Fibroblast of peridontal ligament (primary cell): Measurements from ENCODE around the gene ATG13.
A peak's percentile ranks its signal among the peaks of the same experiment; 100 is the strongest.
"Not testable (repeated sequence)": the region's sequence is repeated elsewhere in the genome, so short reads cannot be mapped to it uniquely, and the experiment has no call there.

Experiments used
- DNase-seq: peaks from one replicate; pipeline ENCODE4 v3.0.0-alpha.2; 2010; ENCODE audit errors: extremely low read depth

ATG13 gene

DNA sequence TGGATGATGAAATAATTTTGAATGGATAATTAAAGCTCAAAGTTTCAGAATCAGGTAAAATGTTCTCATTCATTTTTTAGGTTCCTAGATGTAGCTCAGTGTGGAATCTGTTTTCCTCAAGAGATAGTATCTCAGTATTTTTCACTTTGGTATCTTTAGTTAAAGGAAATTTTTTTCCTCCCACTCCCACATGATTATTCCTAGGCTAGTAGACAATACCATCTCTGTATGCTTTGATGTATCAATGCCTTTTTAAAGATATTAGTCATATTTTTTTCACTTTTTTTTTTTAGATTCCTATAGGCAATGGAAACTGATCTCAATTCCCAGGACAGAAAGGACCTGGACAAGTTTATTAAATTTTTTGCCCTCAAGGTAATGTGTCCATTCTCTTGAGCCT, 26.6 kb downstream of the ATG13 start:
- no peak for DNase-seq

DNA sequence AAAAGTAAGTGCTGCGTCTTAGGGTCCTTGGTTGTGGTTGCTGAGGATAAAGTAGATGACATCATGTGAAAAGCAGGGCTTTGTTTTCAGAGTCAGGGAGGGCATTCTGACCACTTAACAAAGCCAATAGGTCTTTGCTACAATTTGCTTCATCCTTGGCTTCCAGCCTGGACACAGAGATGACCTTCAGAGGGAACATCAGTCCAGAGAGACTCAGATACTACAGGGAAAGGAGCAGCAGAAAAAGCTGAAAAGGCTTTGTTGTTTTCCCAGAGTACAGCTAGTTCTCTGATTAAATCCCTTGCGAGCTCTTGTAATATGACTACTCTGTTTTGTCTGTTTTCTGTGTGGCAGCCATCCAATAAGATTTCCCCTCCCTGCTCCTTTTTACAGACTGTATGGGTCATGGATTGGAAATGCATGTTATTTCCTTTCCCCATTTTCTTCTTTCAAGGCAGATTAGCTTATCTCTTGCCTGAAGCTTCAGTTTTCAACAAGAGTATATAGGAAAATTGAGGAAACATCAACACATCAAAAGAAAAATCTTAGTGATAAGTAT, 31.9 kb downstream of the ATG13 start:
- peak; percentile 98 for DNase-seq

DNA sequence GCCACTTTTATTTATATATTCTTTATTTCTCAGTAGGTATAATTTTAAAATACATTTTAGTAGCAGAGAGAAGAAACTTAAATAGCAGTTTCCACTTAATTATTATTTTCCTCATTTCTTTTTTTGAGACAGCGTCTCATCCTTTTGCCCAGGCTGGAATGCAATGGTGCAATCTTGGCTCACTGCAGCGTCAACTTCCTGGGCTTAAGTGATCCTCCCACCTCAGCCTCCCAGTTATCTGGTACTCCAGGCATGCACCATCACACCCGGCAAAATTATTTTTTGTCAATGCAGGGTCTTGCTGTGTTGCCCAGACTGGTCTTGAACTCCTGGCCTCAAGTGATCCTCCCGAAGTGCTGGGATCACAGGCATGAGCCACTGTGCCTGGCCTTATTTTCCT, 38.3 kb downstream of the ATG13 start:
- no peak for DNase-seq

DNA sequence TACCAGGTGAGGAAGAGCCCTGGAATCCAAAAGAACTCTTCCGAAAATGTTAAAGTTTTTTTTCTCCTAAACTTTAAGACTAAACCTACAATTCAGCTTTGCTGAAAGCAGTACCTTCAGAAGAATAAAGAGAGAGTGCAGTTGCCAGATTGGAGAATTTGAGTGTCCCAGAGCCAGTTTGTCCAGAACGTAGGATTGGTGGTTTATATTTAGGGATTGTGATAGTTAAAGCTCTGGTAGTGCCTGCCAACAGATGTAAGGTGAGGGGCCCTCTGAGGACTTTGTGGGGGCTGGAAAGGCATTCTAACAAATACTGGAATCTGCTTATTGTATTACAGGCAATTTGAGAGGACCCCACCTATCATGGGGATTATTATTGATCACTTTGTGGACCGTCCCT, 39.8 kb downstream of the ATG13 start:
- DNase-seq = no peak

DNA sequence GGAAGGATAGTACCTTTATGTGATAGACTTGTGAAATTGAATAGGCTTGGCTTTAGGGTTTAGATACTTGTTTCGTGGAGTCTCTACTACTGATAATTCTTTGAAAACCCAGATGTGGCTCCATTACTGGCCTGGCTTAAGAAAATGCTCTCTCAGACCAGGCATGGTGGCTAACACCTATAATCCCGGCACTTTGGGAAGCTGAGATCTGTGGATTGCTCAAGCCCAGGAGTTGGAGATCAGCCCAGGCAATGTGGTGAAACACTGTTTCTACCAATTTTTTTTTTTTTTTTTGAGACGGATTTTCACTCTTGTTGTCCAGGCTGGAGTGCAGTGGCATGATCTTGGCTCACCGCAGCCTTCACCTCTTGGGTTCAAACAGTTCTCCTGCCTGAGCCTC, 40.9 kb downstream of the ATG13 start:
- peak; percentile 92 for DNase-seq

DNA sequence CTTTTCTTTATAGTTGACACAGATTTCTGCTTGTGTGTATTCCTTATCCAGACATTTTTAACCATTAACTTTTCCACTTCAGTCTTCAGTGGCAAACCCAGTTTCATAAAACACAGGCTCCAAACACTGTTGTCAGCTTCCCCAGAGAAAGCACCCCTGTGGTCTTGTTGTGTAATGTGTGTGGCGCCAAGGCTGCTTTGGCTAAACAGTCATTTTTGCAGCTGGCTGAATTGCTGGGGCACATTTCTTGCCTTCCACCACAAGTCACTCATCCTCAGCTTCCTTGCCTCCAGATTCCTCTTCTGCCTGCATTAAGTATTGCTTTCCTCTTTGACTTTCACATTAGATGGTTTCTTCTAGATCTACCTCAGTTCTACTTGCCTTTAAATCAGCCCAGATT, 42.6 kb downstream of the ATG13 start:
- DNase-seq = peak; percentile 89

DNA sequence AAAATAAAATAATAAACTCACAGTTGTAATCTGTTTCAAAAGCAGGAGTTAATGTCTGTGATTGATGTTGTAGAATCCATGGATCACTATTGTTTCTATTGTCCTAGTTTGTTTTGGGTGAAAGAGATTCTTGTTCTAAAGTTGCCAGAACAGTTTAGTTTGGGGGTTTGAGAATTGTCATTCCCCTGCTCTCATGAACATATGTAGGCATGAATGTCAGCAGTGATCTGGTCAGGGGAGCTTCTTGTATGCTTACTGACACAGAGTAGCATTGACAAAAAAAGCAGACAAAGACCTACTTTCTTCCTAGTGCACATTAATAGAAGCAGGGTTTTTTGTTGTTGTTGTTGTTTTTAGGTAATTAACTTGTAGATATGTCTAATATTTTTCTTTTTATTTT, 44.5 kb downstream of the ATG13 start:
- DNase-seq = no peak

DNA sequence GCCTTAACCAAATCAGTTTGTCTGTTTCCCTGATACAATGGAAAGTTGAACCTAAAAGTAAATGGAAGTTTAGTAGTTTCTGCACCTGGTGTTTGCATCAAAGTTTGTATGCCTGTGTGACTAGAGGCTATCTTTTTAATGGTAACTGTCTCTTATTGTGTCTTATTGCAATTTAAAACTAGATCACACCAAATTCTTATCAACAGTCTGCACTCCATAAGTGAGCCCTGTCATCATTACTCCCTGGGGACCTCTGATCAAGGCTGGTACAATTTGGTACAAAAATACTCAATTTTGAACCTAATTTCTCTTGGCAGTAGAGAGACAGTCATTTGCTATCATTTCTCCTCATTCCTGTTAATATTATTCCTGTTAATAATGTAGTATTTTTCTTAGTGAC, 45.0 kb downstream of the ATG13 start:
- DNase-seq = no peak

DNA sequence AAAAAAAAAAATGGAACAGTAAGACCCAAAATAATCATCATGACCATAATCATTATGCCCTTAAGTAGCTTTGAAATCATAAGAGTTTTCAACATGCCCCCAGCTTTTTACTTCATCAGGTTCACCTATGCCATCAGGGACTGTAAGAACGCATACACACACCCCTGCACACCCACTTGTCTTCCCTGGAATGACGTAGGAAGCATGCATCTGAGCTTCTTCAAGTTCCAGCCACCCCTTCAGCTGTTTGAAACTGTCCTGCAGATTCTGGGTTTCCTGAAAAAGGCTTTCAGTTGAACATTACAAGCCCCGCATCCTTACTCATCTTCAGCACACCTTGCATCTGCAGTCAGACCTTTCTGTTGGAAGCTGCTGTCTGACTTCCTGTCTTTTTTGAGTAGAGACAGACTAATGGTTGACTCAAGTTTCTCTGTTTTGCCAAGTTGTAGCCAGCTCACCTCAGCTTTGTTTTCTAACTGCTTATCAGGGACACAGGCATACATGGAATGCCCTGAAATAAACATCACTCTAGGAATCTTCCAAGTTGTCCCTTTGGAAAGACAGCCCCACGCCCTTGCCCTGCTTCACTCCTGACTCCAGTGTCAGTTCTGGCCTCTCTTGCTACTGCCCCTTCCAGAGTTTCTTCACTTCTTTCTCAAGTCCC, 46.1 kb downstream of the ATG13 start:
- no peak for DNase-seq

DNA sequence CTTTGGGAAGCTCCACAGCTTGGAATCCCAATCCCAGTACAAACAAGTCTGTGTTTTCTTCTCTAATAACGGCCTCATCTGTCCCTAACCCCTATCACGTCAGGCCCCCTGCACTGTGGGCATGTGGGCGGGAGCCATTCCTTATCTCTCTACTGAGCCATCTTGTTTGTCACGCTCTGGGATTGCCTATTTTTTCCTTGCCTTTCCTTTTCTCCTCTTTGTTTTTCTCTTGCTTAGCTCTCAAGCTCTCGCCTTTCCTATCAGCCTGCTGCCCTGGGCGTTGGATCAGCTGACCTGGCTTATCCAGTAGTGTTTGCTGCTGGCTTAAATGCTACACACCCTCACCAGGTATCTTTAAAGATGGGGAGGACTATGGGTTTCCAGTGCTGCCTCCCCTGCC, 47.3 kb downstream of the ATG13 start:
- DNase-seq = no peak

DNA sequence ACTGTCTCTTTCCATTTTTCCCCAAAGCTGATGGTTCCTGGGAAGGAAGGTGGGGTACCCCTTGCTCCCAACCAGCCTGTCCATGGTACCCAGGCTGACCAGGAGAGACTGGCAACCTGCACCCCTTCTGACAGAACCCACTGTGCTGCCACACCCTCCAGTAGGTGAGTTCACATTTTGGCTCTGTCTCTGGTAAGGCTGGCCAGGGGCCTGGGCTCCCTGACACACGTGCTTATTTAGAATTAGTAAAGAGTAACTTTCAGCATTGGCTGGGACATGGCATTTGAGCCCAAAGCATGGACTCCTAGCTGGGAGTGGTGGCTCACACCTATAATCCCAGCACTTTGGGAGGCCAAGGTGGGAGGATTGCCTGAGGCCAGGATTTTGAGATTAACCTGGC, 48.0 kb downstream of the ATG13 start:
- DNase-seq = no peak

DNA sequence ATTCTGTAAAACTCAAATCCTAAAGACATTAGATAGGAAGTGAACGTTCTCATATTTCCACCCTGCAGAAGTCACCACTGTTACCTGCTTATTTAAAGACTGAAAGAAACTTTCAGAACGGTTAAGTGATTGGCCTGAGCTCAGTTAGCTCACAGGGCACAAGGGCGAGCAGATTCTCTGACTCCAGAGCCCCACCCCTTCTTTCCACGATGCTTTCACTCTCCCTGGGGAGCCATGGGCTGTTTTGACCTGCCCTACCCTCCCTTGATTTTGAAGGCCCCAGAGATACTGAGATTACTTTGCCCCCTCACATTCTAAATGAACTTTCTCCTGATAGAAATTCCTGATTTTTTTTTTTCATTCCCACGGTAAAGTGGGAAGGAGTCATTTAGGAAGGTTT, 49.2 kb downstream of the ATG13 start:
- DNase-seq = peak; percentile 41

DNA sequence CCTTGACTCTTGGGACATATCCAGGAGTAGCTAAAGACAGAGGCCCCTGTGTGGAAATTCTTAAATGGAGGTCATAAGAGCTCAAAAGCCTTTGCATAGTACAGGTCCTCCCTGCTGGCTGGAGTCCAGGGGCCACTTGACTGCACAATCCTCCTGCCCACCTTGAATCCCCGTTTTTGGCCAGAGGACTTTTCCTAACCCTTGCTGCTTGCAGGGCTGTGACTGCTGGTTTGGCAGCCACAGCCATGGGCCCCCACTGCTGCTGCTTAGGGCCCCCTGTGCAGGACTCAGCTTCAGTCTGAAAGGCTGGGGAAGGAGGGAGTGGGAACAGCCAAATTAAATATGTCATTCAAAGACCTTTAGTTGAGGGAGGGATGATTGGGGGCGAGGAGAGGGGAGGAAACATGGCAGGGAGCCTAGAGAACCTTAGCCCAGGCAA, 49.7 kb downstream of the ATG13 start:
- DNase-seq = no peak

DNA sequence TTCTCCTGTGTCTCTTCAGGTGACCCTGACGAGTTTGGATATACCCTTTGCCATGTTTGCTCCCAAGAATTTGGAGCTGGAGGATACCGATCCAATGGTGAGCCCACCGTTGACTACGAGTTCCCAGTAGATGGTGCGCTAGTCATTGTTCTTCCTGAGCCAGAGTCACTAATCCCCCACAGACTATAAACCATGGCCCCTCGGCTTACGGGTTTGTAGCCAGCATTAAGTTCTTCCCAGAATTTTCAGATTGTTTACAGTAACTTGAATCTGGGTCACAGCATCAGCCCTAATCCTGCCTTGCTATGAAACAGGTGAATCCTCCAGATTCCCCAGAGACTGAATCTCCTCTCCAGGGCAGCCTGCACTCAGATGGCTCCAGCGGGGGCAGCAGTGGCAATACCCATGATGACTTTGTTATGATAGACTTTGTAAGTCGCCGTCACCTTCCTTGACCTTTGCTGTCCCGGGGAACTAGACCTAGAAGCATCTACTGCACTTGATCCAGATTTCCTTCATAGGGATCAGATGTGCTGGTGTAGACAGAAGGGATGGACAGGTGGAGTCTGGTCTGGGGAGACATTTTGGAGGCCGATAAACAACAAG, 51.2 kb downstream of the ATG13 start:
- DNase-seq = no peak

DNA sequence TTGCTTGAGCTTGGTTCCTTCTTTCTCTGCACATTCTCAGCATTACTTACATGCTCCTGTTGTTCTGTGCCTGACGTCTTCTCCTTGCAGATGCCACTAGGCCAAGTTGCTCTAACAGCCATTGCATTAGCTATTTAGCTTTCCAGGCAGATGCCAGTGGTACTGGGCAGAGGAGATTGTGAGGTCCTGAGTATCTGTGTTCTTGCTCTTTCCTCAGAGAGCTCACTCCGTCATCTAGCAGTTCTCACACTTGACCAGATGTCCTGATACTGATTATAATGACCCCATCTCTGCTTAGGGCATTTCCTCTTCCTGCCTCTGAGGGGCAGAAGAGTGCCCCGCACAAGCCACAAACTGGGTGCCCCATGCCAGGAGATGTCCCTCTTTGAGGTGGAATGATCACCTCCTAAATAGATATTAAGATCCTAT, 52.4 kb downstream of the ATG13 start:
- no peak for DNase-seq

DNA sequence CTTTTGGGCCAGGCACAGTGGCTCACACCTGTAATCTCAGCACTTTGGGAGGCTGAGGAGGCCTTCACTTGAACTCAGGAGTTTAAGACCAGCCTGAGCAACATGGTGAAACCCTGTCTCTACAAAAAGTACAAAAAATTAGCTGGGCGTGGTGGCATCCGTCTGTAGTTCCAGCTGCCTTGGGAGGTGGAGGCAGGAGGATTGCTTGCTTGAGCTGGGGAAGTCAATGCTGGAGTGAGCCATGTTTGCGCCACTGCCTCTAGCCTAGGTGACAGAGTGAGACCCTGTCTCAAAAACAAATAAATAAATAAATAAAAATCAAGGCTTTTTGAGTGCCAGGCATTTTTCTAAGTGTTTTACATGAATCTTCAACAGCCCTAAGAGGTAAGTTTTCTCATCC, 53.2 kb downstream of the ATG13 start:
- DNase-seq = not testable (repeated sequence)

DNA sequence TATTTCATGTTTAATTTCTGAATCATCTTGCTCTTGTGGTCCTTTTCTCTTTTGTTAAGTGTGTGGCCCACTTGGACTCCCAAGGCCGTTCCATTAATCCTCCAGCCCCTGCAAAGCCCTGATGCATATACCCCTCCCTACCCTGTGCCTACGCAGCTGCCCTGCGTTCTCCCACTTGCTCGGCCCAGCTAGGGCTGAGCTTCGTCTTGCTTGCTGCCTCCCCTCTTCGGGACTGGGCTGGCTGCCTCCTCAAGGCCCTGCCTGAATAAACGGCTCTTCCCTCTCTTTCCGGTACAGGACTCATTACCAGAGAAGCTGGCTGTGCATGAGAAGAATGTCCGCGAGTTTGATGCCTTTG, 54.6 kb downstream of the ATG13 start:
- DNase-seq = no peak

DNA sequence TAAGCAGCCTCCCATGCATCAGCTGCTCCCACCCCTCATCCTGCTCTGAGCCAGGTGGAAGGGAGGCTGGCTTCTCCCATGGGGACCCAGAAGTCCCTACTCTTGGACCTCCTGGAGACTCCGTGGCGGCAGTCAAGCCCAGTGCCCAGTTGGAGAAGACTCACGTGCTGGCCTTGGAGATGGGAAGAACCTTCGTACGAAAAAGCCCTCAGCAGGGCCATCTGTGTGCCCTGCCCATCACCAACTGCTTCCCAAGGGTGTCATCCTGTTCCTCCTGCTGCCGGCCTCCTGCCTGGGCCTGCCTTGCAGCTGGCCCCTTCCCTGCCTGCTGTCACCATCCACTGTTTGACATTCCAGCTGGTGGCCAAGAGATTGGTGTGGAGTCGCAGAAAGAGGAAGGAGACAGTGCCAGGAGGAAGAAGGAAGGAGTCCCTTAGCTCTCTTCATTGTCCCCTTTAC, 55.1 kb downstream of the ATG13 start:
- no peak for DNase-seq

DNA sequence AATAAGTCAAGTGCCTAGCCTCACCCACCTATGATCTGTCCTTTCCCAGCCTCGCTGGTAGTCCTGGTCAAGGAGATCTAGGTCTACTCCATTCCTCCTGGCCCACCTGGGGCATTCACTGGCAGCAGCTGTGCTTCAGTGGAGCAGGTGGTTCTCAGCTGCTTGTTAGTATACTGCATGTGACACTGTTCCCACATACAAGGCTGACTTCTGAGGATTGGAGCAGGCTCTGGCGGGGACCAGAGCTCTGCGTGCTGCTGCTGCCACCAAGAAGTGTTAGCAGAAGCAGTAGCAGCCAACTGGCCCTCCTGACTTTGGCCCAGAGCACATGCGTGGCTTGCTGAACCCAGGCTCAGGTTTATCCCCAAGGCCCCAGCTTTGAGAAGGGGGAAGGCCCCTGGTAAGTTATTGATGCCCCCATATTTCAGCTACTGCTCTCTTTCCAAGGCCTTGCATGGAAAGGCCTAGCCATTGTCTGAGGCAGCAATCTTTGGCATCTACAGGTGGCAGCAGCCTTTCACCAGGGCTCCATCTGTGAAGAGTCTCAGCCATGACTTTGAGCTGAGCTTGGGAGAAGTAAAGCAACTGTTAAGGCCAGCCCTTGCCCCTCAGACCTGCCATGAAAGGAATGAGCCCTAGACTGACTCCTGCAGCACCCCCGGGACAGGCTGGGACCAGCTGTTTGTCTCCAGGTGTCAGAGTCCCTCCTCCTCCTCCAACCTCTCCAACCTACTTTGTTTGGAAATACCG, 56.5 kb downstream of the ATG13 start:
- DNase-seq = no peak

DNA sequence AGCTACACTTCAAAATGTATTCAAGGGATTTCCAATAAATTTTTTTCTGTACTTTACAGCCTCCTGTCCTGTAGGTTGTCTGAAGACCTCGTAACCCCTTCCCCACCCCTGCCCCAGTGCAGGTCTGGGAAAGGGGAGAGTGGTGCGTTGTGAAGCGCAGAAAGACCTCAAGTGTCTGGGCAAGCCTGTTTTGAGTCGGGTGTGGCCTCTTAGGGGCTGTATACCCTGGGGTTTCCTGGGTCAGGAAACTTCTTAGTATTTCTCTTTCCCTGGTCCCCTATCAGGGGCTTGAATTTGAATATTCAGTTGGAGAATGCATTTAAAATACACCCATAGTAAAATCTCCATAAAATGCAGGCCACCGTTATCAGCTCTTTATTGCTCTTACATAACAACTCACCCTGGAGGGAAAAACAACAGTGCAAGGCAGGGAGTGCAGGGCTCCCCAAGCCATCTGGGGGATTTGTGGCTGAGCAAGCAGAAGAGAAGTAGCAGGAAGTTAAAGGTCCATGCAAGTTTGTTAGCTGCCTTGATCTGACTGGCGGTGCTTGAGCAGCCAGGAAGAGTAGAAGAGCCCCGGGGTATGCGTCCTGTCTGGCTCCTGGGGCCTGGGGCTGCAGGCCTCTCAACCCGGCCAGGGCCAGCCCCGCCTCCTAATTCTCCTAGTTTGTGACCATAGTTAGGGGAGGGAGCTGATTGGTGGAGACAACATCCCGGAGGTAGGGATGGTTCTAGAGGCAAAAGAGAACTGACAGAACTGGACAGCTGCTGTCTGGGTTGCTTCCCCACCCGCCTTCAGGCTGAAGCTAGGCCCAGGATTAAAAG, 57.3 kb downstream of the ATG13 start:
- no peak for DNase-seq

DNA sequence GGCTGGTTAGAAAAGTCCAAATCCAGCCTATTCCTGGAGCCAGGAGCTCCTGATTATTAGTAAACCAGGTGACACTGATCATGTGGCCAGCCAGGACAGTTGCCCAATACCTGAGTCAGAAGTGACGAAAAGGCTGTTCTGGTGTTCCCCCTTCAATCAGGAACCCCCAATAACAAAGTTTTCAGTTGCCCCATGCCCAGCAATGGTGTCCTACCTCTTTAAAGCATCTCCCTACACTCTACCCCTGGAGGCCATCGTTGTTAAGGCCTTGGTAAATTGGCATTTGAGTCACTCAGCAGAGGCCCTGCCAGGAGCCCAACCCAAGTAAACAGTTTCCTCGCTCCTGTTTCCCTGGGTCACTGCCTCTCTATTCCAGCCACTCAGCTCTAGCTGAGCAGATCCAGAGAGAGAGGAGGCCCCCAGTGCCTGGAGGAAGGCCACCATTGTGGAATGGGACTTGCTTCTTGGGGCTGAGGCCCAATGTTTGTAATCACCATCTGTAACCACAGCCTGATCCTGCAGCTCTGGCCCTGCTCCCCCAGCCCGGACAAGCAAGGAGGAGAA, 58.0 kb downstream of the ATG13 start:
- DNase-seq = peak; percentile 93

DNA sequence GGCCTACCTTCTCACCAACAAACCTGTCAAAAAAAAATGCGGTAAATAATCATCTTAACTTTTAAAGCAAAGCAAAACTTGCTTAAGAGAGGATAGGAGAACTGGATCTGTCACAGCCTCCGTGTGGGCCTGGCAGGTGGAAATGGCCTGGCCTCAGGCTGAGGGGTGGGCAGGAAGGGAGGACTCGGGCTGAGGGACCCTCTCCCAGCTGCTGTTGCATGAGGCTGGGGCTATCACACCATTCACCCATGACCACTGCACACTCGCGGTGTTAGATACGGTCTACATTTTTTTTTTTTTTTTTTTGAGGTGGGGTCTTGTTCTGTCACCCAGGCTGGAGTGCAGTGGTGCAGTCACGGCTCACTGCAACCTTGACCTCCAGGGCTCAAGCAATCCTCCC, 58.6 kb downstream of the ATG13 start:
- DNase-seq = no peak
